ENCODE results near the gene GLRA3.
"Not testable (repeated sequence)": the region's sequence is repeated elsewhere in the genome, so short reads cannot be mapped to it uniquely, and the experiment has no call there.

The GLRA3 gene

GRCh38 chr4:174658246-174658645 is 170.8 kb downstream of the GLRA3 start:
- no peak for DNase-seq (ENCODE audit: low read depth)

- DNase-seq (ENCODE audit: low read depth): no peak
Observed at GRCh38 chr4:174657472-174657871, 171.6 kb downstream of the GLRA3 start.

DNA sequence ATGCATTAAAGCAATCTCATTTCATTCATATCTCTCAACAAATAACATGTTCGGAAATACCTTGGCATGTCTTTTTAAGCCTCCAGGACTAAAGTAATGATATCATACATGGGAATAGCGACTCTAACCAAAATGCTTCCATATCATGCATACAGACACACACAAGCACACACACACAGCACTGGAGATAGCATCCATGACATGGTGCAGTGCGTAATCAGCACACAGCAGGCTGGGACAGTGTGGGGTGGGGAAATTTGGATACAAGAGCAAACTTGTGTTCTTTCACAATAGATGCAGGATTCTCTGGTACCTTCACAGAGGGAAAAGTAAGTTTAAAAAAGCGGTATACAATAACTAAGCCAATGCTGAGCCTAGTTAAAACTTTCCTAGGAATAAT is 174.4 kb downstream of the GLRA3 start:
- DNase-seq (ENCODE audit: low read depth): no peak

DNA sequence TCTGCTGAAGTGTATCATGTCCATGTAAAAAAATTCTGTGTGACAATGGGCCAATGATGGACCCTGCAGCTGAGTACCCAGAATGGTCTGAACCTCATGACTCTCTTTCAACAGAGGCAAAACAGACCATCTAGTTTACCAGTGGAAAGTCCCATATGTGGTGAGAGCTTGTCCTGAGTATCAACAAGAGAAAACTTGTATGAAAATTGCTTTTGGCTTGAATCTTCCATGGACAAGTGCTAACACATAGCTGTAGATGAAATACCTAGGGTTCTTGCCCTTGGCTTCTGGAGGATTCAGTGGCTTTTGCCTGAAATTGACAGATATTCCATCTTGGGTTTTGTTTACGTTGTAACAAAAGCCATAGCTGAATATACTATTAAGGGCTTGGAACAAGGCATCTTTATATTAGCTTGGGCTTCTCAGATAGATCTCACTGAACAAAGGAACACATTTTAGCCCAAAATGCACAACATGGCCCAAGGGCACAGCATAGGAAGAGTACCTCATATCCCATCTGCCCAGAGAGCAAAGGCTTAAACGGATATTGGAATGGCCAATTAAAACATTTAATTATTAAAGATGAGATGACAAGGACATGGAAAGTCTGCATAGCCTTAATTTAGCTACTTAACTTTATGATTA is 178.2 kb downstream of the GLRA3 start:
- no peak for DNase-seq (ENCODE audit: low read depth)

- DNase-seq (ENCODE audit: low read depth): no peak
Observed at GRCh38 chr4:174648812-174649211, 180.2 kb downstream of the GLRA3 start.

GRCh38 chr4:174646326-174646725 is 182.7 kb downstream of the GLRA3 start:
- no peak for DNase-seq (ENCODE audit: low read depth)

GRCh38 chr4:174640146-174640545 is 188.9 kb downstream of the GLRA3 start:
- DNase-seq (ENCODE audit: low read depth): no peak

DNA sequence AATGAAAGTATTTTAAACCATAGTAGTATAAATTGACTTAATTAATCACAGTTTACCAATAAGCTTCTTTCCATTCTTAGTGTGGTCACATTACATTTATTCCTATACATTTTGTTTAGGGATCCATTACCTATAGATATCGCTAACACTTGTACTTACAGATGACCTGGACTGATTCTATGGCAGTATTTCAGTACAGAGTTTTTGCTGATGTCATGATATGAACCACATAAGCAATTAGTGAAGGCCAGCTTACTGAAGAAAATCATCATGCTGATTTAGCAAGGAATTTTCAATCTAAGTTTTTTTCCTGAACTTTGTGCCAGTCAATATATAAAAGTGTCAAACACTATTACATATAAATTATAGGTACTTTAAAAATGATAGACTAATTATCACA is 193.3 kb downstream of the GLRA3 start:
- no peak for DNase-seq (ENCODE audit: low read depth)

GRCh38 chr4:174633399-174633798 is 195.6 kb downstream of the GLRA3 start:
- no peak for DNase-seq (ENCODE audit: low read depth)

GRCh38 chr4:174631901-174632758 is 196.9 kb downstream of the GLRA3 start:
- DNase-seq (ENCODE audit: low read depth): no peak

- DNase-seq (ENCODE audit: low read depth): not testable (repeated sequence)
Observed at GRCh38 chr4:174629907-174630450, 199.1 kb downstream of the GLRA3 start.

- DNase-seq (ENCODE audit: low read depth): no peak
Observed at GRCh38 chr4:174629265-174629664, 199.8 kb downstream of the GLRA3 start.

DNA sequence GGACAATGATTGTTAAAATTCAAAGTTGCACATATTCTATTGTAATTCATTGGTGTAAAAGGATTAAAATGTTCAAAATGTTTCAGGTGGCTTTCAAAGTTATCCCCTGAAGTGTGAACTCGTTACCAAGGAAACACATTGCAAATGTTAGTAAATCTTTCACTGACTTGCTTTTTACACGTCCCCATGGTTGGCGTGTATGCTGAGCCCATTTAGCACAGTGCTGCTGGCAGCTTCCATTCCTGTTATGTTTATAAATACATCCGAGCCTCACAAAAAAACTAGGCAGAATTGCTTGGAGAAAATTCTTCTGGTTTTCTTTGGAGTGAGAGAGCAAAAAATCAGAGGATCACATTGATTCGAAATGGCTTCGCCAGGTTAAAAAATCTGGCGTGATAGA is 200.9 kb downstream of the GLRA3 start:
- no peak for DNase-seq (ENCODE audit: low read depth)

DNA sequence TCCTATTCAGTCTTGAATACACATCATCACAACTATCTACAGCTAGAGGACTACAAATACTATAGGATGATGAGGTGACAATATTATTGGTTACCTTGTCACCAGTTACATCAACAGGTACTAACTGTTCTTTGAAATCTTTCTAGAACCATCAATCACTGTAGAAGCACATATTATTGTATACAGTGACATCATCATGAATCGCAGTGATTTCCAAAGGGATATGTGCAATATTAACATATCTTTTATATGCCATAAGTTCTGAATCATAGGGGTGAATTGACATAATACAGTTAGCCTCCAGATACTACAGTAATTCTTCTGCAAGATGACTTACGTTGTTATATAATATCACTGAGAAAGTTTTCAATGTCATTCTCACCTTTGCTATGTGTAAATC is 201.6 kb downstream of the GLRA3 start:
- DNase-seq (ENCODE audit: low read depth): no peak

DNA sequence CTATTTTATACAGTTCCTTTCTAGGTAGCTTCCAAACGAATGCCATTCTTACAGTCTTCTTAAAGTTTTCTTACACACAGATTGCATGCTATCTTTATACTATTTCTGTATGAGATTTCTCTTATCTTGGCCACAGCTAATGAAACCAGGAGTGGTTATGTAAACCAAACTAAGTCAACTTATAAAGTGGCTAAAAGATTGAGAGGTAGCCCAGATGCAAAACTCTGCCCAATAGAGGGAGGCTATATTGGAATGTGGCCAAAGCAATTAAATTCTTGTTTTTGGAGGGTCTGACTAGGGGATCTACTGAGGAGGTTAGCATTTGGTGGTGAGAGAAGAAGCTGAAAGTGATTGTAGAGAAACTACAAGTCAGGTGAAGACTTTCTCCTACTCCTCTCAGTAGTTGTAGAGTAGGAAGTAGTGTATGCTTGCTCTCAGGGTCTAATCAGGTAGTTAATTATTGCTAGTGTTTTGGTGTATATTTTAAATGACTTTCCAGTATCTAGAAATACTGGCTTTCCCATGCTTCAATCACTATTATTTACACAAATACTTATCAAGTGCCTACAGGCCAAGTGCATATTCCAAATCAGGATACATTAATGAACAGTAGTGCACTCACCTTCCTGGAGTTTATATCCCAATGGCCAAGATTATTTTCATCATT is 202.6 kb downstream of the GLRA3 start:
- DNase-seq (ENCODE audit: low read depth): no peak

GRCh38 chr4:174616661-174617060 is 212.4 kb downstream of the GLRA3 start:
- DNase-seq (ENCODE audit: low read depth): no peak

- DNase-seq (ENCODE audit: low read depth): no peak
Observed at GRCh38 chr4:174613979-174614378, 215.1 kb downstream of the GLRA3 start.

- DNase-seq (ENCODE audit: low read depth): no peak
Observed at GRCh38 chr4:174611792-174612191, 217.3 kb downstream of the GLRA3 start.

GRCh38 chr4:174607792-174608191 is 221.3 kb downstream of the GLRA3 start:
- DNase-seq (ENCODE audit: low read depth): no peak

DNA sequence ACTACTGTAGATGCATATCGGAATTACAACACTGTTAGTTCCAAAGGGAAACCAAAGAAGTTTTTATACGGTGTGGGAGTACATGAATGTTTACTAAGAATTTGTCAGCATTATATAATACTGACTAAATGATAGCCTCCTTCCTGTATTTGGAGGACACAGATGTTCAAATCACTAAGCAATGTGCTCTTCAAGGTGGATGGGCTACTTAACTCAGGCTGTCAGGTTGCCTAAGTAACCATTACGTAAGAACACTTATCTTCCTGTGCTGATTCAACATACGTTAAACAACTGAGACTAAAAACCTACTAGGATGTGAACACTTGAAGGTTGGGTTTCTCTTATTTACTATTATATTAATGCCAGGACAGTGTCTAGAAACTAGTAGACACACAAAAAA is 224.8 kb downstream of the GLRA3 start:
- no peak for DNase-seq (ENCODE audit: low read depth)

GRCh38 chr4:174600391-174600790 is 228.7 kb downstream of the GLRA3 start:
- DNase-seq (ENCODE audit: low read depth): no peak

GRCh38 chr4:174598800-174599199 is 230.2 kb downstream of the GLRA3 start:
- no peak for DNase-seq (ENCODE audit: low read depth)

DNA sequence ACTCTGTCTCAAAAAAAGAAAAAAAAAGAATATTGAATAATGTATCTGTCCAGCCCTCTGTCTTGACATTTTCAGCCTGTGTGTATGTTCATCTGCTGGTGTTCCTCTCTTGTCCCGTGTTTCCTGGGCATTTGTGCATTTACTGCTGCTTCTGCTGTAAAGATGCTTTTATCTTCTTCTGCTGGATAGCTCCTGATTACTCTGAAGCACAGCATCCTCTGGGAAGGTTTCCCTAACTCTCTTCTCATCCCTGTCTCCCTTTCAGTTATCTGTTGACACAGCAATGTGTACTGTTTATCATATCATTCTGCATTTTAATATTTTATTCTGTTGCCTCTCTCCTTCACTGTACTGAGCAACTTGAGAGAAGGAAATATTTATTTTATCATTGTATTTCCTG is 232.5 kb downstream of the GLRA3 start:
- no peak for DNase-seq (ENCODE audit: low read depth)

All from stimulated activated CD8-positive, alpha-beta memory T cell treated with anti-CD3 and anti-CD28 coated beads, Interleukin-12 subunit alpha, Interleukin-12 subunit beta, amount 100 ng/mL, for 4 hours (primary cell).